HAP-1 (cell line): ENCODE measurements around the gene KLHL26.

Experiments used
- DNase-seq, 2 experiments: peaks; one replicate each; pipeline ENCODE4 v3.0.0-alpha.2; 2016 to 2020; ENCODE audit warnings: low spot score in 2 of 2
- H3K27me3 ChIP-seq: fragments of 250-450 bp; sonication (Bioruptor Pico); 2 replicates; pipeline ENCODE4 v1.5.1; 2020; ENCODE audit warnings: low read depth, mild to moderate bottlenecking, moderate library complexity
- H3K36me3 ChIP-seq: fragments of 250-450 bp; sonication (Bioruptor Pico); replicated peaks from 2 replicates; pipeline ENCODE4 v1.5.1; 2020; ENCODE audit warnings: mild to moderate bottlenecking
- H3K4me1 ChIP-seq: fragments of 250-450 bp; sonication (Bioruptor Pico); 2 replicates; pipeline ENCODE4 v1.5.1; 2020; ENCODE audit warnings: mild to moderate bottlenecking
- H3K4me3 ChIP-seq: fragments of 250-450 bp; sonication (Bioruptor Pico); 2 replicates; pipeline ENCODE4 v1.5.1; 2020; ENCODE audit warnings: mild to moderate bottlenecking, moderate library complexity
- H3K9me3 ChIP-seq: fragments of 250-450 bp; sonication (Bioruptor Pico); 2 replicates; pipeline ENCODE4 v1.5.1; 2020; ENCODE audit warnings: mild to moderate bottlenecking, moderate library complexity
- in situ Hi-C: fragments of 300-500 bp; cut with MboI; formaldehyde crosslinking; loops from 3 replicates; pipeline ENCODE4 v1.14.3; 2020; ENCODE audit warnings: low sequenced_read_pairs, inconsistent platforms, mixed read lengths

The KLHL26 gene

DNA sequence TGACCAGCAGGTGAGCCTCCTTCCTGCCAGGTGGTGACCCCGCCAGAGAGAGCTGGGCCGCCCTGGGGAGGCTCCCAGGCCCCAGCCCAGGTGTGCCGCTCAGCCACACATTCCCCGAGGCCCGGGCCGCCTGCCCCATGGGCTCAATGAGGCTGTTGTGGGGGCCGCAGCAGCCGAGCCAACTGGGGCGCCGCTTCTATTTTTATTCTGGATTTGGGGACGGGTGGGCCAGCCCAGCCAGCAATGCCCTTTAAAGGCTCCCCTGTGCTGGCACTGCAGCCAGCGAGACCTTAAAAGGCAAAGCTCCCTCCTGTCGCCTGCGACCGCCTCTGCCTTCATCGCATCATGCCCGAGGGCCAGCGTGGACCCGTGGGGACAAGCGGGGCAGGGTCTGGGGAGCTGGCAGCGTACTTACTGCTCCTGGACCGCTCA lies 29.0 kb downstream of the KLHL26 start:
- no peaks in the 10 kb centered on the region for H3K9me3 ChIP-seq
- in situ Hi-C loops: no loop called here
- no peak overlapping the region for H3K4me3 ChIP-seq
- DNase-seq: no peak
- peaks cover 13% of the 10 kb centered on the region for H3K36me3 ChIP-seq
- no peaks in the 10 kb centered on the region for H3K4me1 ChIP-seq
- no peaks in the 10 kb centered on the region for H3K27me3 ChIP-seq

DNA sequence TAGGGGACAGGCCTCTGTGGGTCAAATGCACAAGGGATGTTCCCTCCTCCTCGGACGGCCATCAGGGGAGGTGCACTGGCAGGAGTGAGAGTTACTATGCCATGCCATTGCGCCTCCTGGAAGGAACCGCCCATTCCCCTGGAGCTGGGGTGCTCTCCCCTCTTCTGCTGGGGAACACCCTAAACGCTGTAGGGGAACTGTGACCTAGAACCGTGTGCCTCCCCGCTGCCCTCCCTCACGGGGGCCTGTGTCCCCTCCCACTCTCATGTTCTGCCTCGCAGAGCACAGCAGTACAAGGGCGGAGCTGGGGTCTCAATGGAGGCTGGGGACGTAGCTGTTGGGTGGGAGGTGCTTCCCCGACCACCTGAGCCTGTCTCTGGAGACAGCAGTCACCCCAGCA lies 29.5 kb downstream of the KLHL26 start:
- no peaks in the 10 kb centered on the region for H3K9me3 ChIP-seq
- H3K36me3 ChIP-seq: peaks cover 13% of the 10 kb centered on the region
- no peak for DNase-seq
- H3K4me1 ChIP-seq: no peaks in the 10 kb centered on the region
- no peak overlapping the region for H3K4me3 ChIP-seq
- in situ Hi-C loops: no loop called here
- no peaks in the 10 kb centered on the region for H3K27me3 ChIP-seq

DNA sequence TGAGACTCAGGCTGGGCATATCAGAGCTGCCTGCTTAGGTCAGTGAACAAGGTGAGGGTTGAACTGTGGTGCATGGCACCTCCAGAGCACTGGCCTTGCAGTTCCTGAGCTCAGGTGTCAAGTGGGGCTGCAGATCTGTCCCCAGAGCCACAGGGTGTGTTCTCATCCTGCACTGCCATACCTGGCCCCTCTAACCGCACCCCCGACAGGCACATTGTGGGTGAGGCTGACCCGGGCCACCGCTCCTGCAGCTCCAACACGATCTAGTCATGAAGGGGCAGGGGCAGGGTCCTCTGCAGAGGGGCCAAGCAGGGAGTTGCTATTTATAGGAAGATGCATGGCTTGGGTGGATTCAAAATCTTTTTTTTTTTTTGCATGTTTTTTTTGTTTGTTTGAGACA lies 30.0 kb downstream of the KLHL26 start:
- DNase-seq: no peak
- no peaks in the 10 kb centered on the region for H3K27me3 ChIP-seq
- H3K9me3 ChIP-seq: no peaks in the 10 kb centered on the region
- H3K36me3 ChIP-seq: peaks cover 13% of the 10 kb centered on the region
- no peak overlapping the region for H3K4me3 ChIP-seq
- in situ Hi-C loops: no loop called here
- no peaks in the 10 kb centered on the region for H3K4me1 ChIP-seq

DNA sequence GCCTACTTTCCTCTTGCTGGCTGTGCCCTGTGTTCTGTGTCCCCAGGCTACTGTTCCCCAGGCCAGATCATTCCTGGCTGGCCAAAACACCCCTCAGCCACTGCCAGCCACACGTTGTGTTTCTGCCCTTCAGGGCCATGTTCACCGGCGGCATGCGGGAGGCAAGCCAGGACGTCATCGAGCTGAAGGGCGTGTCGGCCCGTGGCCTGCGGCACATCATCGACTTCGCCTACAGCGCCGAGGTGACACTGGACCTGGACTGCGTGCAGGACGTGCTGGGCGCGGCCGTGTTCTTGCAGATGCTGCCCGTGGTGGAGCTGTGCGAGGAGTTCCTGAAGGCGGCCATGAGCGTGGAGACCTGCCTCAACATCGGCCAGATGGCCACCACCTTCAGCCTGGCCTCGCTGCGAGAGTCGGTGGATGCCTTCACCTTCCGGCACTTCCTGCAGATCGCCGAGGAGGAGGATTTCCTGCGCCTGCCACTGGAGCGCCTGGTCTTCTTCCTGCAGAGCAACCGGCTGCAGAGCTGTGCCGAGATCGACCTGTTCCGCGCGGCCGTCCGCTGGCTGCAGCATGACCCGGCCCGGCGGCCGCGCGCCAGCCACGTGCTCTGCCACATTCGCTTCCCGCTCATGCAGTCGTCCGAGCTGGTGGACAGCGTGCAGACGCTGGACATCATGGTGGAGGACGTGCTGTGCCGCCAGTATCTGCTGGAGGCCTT lies 30.9 kb downstream of the KLHL26 start:
- no peak for DNase-seq
- H3K4me3 ChIP-seq: no peak overlapping the region
- no peaks in the 10 kb centered on the region for H3K9me3 ChIP-seq
- H3K36me3 ChIP-seq: peaks cover 13% of the 10 kb centered on the region
- in situ Hi-C loops: no loop called here
- no peaks in the 10 kb centered on the region for H3K27me3 ChIP-seq
- no peaks in the 10 kb centered on the region for H3K4me1 ChIP-seq

DNA sequence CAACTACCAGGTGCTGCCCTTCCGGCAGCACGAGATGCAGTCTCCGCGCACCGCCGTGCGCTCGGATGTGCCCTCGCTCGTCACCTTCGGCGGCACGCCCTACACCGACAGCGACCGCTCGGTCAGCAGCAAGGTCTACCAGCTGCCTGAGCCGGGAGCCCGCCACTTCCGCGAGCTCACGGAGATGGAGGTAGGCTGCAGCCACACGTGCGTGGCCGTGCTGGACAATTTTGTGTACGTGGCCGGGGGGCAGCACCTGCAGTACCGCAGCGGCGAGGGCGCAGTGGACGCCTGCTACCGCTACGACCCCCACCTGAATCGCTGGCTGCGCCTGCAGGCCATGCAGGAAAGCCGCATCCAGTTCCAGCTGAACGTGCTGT lies 31.4 kb downstream of the KLHL26 start:
- Histone ChIP-seq H3K27me3 (no peaks in the 10 kb centered on the region), H3K4me1 (no peaks in the 10 kb centered on the region), H3K36me3 (peaks cover 13% of the 10 kb centered on the region), H3K4me3 (no peak overlapping the region), H3K9me3 (no peaks in the 10 kb centered on the region)
- no peak for DNase-seq
- in situ Hi-C loops: no loop called here

DNA sequence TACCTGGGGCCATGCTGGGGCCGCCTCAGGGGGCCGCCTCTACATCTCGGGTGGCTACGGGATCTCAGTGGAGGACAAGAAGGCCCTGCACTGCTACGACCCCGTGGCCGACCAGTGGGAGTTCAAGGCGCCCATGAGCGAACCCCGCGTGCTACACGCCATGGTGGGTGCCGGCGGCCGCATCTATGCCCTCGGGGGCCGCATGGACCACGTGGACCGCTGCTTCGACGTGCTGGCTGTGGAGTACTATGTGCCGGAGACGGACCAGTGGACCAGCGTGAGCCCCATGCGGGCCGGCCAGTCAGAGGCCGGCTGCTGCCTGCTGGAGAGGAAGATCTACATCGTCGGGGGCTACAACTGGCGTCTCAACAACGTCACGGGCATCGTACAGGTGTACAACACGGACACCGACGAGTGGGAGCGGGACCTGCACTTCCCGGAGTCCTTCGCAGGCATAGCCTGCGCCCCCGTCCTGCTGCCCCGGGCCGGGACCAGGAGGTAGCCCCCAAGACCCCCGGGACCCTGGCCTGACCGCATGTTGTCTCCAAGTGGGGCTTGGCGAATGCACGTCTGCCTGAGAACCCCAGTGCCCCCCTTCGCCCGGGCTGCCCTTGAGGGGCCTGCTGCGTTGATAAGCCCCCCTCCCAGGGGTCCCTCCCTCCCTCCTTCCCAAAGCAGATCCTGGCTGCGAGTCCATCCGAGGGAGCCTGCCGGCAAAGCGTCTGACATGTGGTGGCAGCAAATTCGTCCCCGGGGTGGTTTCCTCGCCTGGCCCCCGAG lies 32.1 kb downstream of the KLHL26 start:
- Histone ChIP-seq H3K27me3 (no peaks in the 10 kb centered on the region), H3K9me3 (no peaks in the 10 kb centered on the region), H3K4me1 (no peaks in the 10 kb centered on the region), H3K36me3 (peaks cover 13% of the 10 kb centered on the region), H3K4me3 (no peak overlapping the region)
- no peak for DNase-seq
- in situ Hi-C loops: no loop called here

DNA sequence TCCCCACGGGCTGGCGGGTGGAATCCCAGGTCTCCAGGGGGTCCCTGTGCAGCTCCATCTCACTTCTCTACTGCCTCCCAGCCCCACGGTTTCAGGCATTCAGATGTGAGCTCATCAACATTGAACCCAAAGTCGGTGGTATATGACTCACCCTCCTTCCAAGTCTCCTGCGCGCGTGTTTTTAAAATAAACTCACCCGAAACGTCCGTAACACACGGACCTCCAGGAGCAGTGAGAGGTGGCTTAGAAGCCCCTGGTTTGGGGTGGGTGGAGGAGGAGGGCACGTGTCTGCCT lies 32.6 kb downstream of the KLHL26 start:
- in situ Hi-C loops: no loop called here
- DNase-seq: no peak

DNA sequence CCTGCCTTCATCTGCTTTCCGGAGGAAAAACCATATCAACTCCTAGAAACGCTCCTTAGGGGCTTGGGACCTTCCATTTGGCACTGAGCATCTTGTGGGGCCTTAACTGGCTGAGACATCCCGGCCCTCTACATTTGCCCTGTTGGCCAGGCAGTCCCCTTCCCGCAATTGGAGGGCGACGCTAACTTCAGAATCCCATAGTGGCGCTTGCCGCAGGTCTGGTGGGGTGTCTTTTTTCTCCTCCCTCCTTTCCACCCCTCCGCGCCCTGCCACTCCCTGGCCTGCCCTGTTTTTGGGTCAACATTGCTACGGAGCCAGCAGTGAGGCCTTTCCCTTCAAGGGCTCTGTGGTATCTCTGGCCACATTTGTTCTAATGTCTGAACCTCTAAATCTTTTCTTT lies 33.1 kb downstream of the KLHL26 start:
- Histone ChIP-seq H3K4me1 (no peaks in the 10 kb centered on the region), H3K4me3 (no peak overlapping the region), H3K36me3 (peaks cover 13% of the 10 kb centered on the region), H3K9me3 (no peaks in the 10 kb centered on the region), H3K27me3 (no peaks in the 10 kb centered on the region)
- in situ Hi-C loops: no loop called here
- no peak for DNase-seq

More for the DNA sequence above, 32.6 kb downstream of the KLHL26 start:
- Histone ChIP-seq H3K4me1 (no peaks in the 10 kb centered on the region), H3K27me3 (no peaks in the 10 kb centered on the region), H3K4me3 (no peak overlapping the region), H3K9me3 (no peaks in the 10 kb centered on the region), H3K36me3 (peaks cover 13% of the 10 kb centered on the region)

DNA sequence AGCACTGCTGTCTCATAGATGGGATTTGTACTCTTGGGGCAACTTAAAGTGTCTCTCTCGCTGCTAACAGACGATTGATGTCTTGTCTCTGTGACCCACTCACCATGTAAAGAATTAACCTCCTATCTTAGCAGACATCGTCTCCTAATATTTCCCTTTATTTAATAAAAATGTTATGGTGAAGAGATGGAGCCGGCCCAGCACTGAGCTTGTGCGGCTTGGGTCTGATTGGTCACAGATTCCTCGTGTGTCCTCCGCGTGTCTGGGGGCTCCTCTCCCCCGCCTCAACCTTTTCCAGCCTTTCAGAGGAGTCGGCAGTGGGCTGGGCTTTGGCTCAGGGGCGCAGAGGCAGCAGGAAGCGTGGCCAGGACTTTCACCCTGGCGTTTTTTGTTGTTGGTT lies 33.5 kb downstream of the KLHL26 start:
- in situ Hi-C loops: no loop called here
- H3K36me3 ChIP-seq: peaks cover 13% of the 10 kb centered on the region
- H3K9me3 ChIP-seq: no peaks in the 10 kb centered on the region
- no peaks in the 10 kb centered on the region for H3K27me3 ChIP-seq
- H3K4me3 ChIP-seq: no peak overlapping the region
- no peak for DNase-seq
- no peaks in the 10 kb centered on the region for H3K4me1 ChIP-seq

DNA sequence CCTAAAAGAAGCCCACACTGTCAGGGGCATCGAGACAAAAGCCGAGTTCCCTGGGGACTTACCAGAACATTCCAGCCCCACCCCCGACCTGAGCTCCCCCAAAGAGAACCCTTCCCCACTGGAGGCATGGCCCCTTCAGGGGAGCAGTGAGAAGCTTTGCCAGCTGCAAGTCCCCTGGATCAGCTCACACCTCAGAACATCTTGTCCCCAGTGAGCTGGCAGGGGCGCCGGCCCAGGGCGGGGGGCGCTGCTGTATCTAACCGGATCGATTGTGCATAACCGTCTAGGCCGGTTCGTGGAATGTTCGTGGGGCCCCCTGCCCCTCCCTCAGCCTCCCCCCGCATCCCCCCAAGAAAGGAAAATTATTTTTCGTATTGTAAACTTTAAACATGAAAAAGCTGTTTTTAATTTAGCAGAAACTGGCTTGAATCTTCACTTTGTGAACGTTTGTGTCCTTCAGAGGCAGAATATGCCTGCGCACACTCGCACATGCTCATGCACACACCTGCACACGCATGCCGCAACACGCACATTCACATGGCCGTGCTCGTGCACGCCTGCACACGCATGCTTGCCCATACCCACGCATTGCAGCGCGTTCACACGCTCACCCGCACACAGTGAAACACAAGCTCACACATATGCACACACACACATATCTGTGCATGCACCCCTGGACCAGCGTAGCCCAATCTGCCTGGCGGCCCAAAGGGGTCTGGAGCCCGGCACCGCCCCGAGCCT lies 34.6 kb downstream of the KLHL26 start:
- Histone ChIP-seq H3K4me1 (no peaks in the 10 kb centered on the region), H3K9me3 (no peaks in the 10 kb centered on the region), H3K4me3 (no peak overlapping the region), H3K27me3 (no peaks in the 10 kb centered on the region), H3K36me3 (peaks cover 13% of the 10 kb centered on the region)
- DNase-seq: no peak
- in situ Hi-C loops: no loop called here

DNA sequence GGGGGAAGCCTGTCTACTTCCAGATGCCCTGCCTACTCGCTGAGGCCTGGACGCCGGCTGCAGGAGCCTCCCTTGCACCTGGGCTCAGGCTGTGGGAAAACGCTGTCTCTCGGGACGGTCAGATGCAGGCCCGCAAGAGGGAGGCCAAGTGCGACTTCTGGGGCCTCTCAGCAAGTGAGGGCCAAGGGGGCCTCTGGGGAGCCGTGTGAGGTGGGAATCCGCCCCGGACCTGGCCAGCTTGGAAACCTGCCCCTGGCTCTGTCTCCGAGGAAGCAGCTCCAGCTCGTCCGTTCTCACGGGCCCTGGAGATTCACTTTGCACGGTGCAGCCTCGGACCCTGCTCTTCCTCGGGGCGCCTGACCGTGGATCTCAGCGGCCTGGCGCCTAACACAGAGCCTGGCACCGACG lies 35.2 kb downstream of the KLHL26 start:
- DNase-seq: no peak
- Histone ChIP-seq H3K4me1 (no peaks in the 10 kb centered on the region), H3K36me3 (peaks cover 13% of the 10 kb centered on the region), H3K27me3 (no peaks in the 10 kb centered on the region), H3K9me3 (no peaks in the 10 kb centered on the region), H3K4me3 (no peak overlapping the region)
- in situ Hi-C loops: no loop called here

DNA sequence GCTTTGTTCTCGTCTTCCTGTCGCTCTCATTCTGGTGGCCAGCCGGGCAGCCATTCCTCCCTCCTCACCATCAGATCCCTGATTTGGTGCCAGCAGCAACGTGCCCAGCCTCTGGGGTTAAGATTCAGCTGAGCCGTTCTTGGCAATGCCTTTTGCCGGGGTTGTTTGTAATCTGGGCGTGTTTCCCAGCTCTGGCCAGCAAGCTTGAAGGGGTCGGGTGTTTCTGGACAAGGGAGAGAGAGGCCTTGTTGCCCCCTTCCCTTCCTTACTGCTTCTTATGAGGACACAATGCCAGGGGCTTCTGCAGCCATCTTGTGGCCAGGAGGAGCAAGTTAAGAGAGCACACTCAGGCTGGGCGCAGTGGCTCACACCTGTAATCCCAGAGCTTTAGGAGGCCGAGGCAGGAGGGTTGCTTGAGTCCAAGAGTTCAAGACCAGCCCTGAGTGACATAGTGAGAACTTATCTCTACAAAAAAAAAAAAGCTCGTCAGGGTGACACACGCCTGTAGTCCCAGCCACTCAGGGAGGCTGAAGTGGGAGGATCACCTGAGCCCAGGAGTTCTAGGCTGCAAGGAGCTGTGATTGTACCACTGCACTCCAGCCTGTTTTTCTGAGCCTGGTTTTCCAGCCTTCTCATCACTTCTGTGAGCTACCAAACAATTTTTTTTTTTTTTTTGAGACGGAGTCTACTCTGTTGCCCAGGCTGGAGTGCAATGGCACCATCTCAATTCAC lies 35.9 kb downstream of the KLHL26 start:
- Histone ChIP-seq H3K4me1 (peaks cover under 1% of the 10 kb centered on the region; the same call in 1 of the 2 replicates), H3K9me3 (no peaks in the 10 kb centered on the region), H3K27me3 (no peaks in the 10 kb centered on the region), H3K36me3 (peaks cover 13% of the 10 kb centered on the region), H3K4me3 (no peak overlapping the region)
- no peak for DNase-seq
- in situ Hi-C loops: no loop called here

DNA sequence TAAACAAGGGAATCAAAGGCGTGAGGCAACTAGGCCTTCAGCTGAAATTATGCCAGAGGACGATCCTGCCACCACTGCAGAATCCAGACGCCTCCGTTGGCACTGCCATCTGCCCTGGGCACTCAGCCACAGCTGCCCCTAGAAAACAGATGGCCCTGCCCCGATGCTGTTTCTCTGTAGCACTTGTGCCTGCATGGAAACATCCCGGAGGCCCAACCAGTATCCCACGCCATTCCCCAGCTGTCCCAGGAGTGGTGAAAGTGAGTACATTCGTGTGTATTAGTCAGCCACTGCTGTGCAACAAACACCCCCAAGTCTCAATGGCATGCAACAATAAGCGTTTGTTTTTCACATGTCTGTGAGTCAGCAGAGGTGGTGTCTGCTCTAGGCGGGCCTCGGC lies 37.8 kb downstream of the KLHL26 start:
- no peak for DNase-seq
- H3K27me3 ChIP-seq: no peaks in the 10 kb centered on the region
- H3K4me1 ChIP-seq: peaks cover 6% of the 10 kb centered on the region
- peaks cover 1% of the 10 kb centered on the region for H3K36me3 ChIP-seq
- in situ Hi-C loops: no loop called here
- H3K9me3 ChIP-seq: no peaks in the 10 kb centered on the region
- H3K4me3 ChIP-seq: no peak overlapping the region
